Esophagus (tissue), 2 donors: ENCODE results near the gene TM9SF4. TPM values are rescaled to one million over a fixed set of nuclear protein-coding genes. Genes with fewer than 3 reads are reported as not detected.
A peak's percentile ranks its signal among the peaks of the same experiment; 100 is the strongest.
"Not testable (repeated sequence)": the region's sequence is repeated elsewhere in the genome, so short reads cannot be mapped to it uniquely, and the experiment has no call there.

ENCODE experiments used
- H3K27ac ChIP-seq, 2 donors: one replicate each; pipeline ENCODE4 v1.5.1; 2013; ENCODE audit warnings: low read depth in 2 of 2, mild to moderate bottlenecking in 2 of 2, inconsistent platforms in 1 of 2, low read length in 1 of 2, moderate library complexity in 1 of 2
- H3K27me3 ChIP-seq, 2 donors: one replicate each; pipeline ENCODE4 v1.6.1; 2013; ENCODE audit warnings: low read length in 2 of 2, control low read depth in 1 of 2, mild to moderate bottlenecking in 1 of 2; ENCODE audit not compliant: insufficient read depth in 2 of 2, control insufficient read depth in 1 of 2
- H3K36me3 ChIP-seq, 2 donors: one replicate each; pipeline ENCODE4 v1.6.1; 2013; ENCODE audit warnings: low read length in 1 of 2; ENCODE audit not compliant: control insufficient read depth in 2 of 2, insufficient read depth in 2 of 2
- H3K4me1 ChIP-seq, 2 donors: one replicate each; pipeline ENCODE4 v1.6.1; 2013; ENCODE audit warnings: low read length in 1 of 2; ENCODE audit not compliant: control insufficient read depth in 2 of 2, insufficient read depth in 2 of 2
- H3K4me3 ChIP-seq, 2 donors: one replicate each; pipeline ENCODE4 v1.5.1; 2013; ENCODE audit warnings: low read length in 2 of 2, mild to moderate bottlenecking in 2 of 2, low read depth in 1 of 2, moderate library complexity in 1 of 2
- H3K9me3 ChIP-seq, 2 donors: one replicate each; pipeline ENCODE4 v1.6.1; 2013; ENCODE audit warnings: mild to moderate bottlenecking in 2 of 2, low read depth in 1 of 2, low read length in 1 of 2, moderate library complexity in 1 of 2; ENCODE audit not compliant: control insufficient read depth in 2 of 2, insufficient read depth in 1 of 2
- WGBS, 2 donors: extraction: QIAGEN DNeasy Blood & Tissue Kit; methylation state at CpG; one replicate each; pipeline ENCODE4 v1.1.7; 2013; 5-methylcytosine and 5-hydroxymethylcytosine counted together
- polyA plus RNA-seq, 2 donors: library from polyadenylated mRNA; stranded (reverse); fragments of 200-250 nt; gene quantifications; one replicate each; pipeline ENCODE4 v1.2.3, GENCODE V29; 2013
- donor health status: healthy with polysubstance abuse.
- donor health status: Bipolar disorder and iron deficiency.

TM9SF4 gene
- polyA plus RNA-seq, 2 donors: 22.9 to 26.6 TPM

DNA sequence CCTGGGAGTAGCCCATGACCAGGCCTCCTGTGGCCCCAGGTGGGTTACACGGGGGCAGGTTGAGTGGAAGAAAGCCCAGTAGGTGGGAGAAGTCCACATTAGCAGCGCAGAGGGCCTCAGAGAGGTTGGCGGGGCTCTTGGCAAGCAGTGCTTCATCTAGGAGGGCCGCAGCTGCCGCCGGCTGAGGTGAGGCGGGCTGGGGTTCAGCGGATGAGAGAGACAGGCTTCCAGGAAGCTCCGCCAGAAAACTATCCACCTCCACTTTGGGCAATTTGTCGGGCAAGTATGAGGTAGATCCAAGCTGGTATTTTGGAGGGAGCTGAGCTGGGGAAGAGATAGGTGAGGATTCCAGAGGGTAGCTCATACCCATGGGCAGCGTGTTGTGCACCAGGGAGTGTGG is 87.1 kb downstream of the TM9SF4 start:
- H3K27me3 ChIP-seq, H3K27ac ChIP-seq, H3K4me3 ChIP-seq, H3K4me1 ChIP-seq, H3K9me3 ChIP-seq: not testable (repeated sequence)
- peaks cover 26 to 36% of the 10 kb centered on the region in 2 donors for H3K36me3 ChIP-seq
- WGBS, 2 donors: 96% methylated on average over 11 of the region's 11 CpGs

DNA sequence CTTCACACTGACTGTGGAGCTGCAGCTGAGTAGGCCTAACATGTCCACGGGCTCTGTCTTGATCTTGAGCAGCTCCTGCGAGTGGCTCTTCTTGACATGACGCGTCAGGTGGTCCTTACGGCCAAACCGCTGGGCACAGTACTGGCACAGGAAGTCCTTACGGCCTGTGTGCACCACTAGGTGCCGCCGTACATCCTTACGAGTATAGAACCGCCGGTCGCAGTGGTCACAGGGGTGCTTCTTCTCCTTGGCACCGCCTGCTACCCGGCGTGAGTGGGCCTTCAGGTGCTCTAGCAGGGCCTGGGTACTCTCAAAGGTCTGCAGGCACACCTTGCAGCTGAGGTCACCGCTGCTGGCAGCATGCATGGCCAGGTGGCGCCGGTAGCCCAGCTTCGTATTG is 87.6 kb downstream of the TM9SF4 start:
- not testable (repeated sequence) for H3K4me1 ChIP-seq, H3K27ac ChIP-seq

GRCh38 chr20:32199006-32199405 is 89.5 kb downstream of the TM9SF4 start:
- Histone ChIP-seq H3K36me3 (peaks cover 26 to 39% of the 10 kb centered on the region in 2 donors), H3K9me3 (no peaks in the 10 kb centered on the region), H3K4me1 (peaks cover 4 to 6% of the 10 kb centered on the region in 2 donors), H3K27ac (no peak overlapping the region), H3K27me3 (no peaks in the 10 kb centered on the region), H3K4me3 (no peak overlapping the region)
- 67 to 83% methylated on average over 4 of the region's 4 CpGs for WGBS, 2 donors

More for the DNA sequence above, 87.6 kb downstream of the TM9SF4 start:
- 91% methylated on average over 20 of the region's 20 CpGs for WGBS, 2 donors
- H3K9me3 ChIP-seq, H3K4me3 ChIP-seq, H3K27me3 ChIP-seq: not testable (repeated sequence)
- peaks cover 26 to 39% of the 10 kb centered on the region in 2 donors for H3K36me3 ChIP-seq

DNA sequence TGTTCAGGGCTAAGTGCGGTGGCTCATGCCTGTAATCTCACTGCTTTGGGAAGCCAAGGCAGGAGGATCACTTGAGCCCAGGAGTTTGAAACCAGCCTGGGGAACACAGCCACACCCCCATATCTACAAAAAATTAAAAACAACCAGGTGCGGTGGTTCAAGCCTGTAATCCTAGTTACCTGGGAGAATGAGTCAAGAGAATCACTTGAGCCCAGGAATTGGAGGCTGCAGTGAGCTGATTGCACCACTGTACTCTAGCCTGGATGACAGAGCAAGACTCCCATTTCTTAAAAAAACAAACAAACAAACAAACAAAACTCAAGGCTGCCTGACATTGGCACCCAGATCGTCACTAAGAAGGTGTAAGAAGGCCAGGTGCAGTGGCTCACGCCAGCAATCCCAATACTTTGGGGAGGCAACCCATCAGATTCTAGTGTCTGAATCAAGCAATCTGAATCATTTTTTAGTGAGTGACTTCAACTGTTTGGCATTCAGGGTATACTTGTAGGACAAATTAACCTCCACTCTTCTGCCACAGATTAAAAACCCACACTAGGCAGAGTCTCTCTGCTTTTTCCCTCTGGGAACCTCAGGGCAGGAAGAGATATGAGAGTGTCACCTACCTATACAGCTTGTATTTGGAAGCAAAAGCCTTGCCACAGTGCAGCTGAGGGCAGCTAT is 91.9 kb downstream of the TM9SF4 start:
- Histone ChIP-seq H3K27ac (peak overlapping the region in 1 of 2 donors; percentile 67), H3K27me3 (no peaks in the 10 kb centered on the region), H3K9me3 (no peaks in the 10 kb centered on the region), H3K4me3 (no peak overlapping the region), H3K36me3 (peaks cover 17 to 29% of the 10 kb centered on the region in 2 donors), H3K4me1 (peaks cover 6 to 9% of the 10 kb centered on the region in 2 donors)
- 70 to 82% methylated on average over 4 of the region's 4 CpGs for WGBS, 2 donors

DNA sequence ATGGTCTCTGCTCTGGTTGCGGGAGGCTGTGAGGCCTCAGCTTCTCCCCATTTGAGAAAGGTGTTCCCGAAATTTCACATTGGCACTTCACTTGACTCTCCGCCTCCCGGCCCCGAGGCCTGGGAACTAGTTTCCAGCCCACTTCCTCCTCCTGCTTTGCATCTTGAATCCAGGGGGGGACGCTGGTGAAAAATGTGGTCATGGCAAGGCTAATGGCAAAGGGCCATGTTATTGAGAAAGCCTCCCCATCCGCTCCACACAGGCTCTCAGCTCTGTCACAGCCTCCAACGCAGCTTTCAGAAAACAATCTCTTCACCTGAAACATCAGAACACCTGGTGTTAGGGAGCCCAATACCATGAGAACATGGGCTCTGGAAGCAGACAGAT is 92.5 kb downstream of the TM9SF4 start:
- WGBS, 2 donors: 63 to 69% methylated on average over 8 of the region's 8 CpGs
- H3K9me3 ChIP-seq: no peaks in the 10 kb centered on the region
- no peak overlapping the region for H3K4me3 ChIP-seq
- peaks cover 8 to 9% of the 10 kb centered on the region in 2 donors for H3K4me1 ChIP-seq
- H3K27me3 ChIP-seq: no peaks in the 10 kb centered on the region
- peak overlapping the region in 1 of 2 donors; percentile 67 for H3K27ac ChIP-seq
- H3K36me3 ChIP-seq: peaks cover 14 to 25% of the 10 kb centered on the region in 2 donors

DNA sequence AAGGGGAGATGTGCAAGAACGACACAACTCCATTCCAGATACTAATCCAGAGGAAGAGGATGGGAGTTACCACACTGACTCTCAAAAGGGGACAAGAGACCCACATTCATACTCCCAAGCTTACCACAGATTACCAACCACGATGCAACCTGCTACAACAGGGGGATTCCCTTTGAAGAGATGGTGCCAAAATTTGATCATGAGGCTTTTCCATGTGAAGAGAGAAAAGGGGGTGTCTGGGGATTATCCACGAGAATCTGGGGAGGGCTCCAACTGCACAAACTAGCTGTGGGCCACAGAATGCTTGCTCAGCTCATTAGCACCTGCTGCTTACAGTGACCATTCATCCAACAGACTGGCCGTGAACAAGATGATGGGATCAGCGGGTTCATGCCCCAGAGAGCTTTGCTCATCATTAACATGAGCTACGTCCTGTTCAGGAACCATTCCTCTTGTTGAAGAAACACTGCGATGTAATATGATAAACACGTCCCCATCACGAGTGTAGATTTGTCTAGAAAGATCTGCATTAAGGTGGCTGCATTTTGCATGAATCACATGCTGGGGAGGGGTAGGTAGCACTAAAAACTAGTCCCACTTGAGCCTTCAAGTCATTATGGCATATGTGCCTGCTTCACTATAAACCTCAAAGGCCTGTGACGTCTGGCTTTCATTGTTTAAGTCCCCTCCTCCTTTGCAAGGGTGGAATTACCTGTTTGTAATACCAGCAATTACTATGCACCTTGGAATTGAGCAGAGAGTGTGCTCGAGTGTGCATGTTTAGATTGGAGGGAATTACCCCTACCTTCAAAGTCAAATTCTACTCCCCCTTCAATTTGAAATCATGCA is 94.1 kb downstream of the TM9SF4 start:
- Histone ChIP-seq H3K4me3 (peak overlapping the region in 1 of 2 donors; percentile 100), H3K27ac (peak overlapping the region; percentile 93 to 94), H3K9me3 (no peaks in the 10 kb centered on the region), H3K36me3 (peaks cover 9 to 18% of the 10 kb centered on the region in 2 donors), H3K4me1 (peaks cover 8 to 9% of the 10 kb centered on the region in 2 donors), H3K27me3 (no peaks in the 10 kb centered on the region)
- 43 to 44% methylated on average over 11 of the region's 11 CpGs for WGBS, 2 donors

DNA sequence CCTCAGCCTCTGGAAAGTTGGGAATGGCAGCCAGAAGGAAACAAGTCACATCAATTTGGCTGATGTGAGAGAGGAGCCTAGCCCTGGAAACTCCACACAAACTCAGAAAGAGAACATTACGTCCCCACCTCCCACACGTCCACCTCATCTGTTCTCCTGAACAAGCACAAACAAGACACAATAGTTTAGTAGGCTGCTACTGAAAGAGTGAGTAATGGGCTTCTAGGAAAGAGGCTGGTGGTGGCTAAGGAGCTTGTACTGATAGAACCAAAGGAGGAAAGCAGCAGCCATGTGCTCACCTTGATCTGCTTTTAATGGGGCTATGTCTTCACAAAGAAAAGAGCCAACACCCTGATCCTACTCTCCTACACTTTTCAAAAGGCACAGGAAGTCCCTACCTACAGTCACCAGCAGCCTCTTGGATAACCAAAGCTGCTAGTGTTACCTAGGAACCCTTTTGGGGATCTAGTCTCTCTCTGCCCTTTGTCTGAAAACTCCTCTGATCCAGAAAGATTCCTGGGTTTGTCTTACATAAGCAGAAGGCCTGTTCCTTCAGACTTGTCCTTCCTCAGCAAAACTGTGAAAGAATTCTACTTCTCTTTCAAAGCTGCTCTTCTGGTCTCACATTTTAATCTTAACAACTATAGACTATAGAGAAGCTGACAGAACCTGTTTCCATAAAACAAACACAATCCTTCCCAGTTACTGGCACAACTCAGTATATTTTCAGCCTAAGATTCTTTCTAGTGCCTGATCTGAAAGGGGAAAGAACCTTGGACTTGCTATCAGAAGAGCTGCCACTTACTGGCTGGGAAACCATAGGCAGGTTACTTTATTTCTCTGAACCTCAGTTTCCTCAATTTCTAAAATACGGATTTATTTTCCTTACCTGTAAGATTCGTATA is 94.9 kb downstream of the TM9SF4 start:
- no peaks in the 10 kb centered on the region for H3K27me3 ChIP-seq
- H3K27ac ChIP-seq: peak overlapping the region; percentile 93 to 94
- H3K9me3 ChIP-seq: no peaks in the 10 kb centered on the region
- H3K36me3 ChIP-seq: peaks cover 9 to 12% of the 10 kb centered on the region in 2 donors
- H3K4me3 ChIP-seq: peak overlapping the region in 1 of 2 donors; percentile 100
- WGBS, 2 donors: 25 to 32% methylated on average over 4 of the region's 4 CpGs
- peaks cover 8 to 13% of the 10 kb centered on the region in 2 donors for H3K4me1 ChIP-seq

- Histone ChIP-seq H3K27me3 (no peaks in the 10 kb centered on the region), H3K4me1 (peaks cover 10 to 13% of the 10 kb centered on the region in 2 donors), H3K27ac (peak overlapping the region; percentile 93 to 94), H3K9me3 (no peaks in the 10 kb centered on the region), H3K36me3 (peaks cover 6 to 8% of the 10 kb centered on the region in 2 donors), H3K4me3 (peak overlapping the region in 1 of 2 donors; percentile 100)
- 40 to 45% methylated on average over 5 of the region's 5 CpGs for WGBS, 2 donors
Observed at GRCh38 chr20:32205110-32205842, 95.8 kb downstream of the TM9SF4 start.
